ENCODE data around the gene ZNF799.
"Not testable (repeated sequence)": the region's sequence is repeated elsewhere in the genome, so short reads cannot be mapped to it uniquely, and the experiment has no call there.

ZNF799 gene

DNA sequence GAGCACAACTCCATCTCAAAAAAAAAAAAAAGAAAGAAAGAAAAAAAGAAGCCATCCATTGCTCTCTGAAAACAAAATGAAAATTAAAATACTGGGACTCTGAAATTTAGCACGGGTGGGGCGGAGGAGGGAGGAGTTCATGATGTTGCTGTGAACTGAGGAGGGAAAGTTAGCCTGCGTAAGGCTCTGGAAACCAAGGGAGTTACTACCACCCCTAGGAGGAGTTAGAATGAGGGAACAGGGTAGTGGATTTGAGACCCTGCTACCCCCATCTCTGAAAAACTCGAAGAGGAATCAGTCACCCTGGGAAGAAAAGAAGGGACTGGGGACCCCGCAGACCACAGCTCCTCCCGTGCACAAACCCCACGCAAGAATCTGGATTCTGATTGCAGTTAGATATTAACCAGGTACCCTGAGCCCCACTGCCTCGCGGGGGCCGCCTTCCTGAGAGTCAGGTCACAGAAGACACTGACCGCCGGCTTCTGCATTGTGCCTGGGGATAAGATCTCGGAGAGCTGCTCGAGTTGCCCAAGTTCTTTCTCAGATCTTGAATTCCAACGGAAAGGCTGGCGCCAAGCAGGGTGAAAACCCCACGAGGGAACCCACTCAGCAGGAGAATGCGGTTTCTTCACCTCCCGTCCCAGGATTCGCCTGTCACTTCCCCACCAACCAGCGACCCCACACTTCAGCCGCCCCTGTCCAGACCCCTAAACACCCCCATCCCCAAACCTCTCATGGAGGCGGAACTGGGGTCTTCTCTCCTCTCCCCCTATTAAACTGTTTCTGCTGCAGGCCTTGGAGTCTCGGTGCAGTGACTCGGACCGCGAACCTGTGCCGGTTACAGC, 36.5 kb downstream of the ZNF799 start:
- DNase-seq (ENCODE audit: low read depth in 2 of 2) = no peak

DNA sequence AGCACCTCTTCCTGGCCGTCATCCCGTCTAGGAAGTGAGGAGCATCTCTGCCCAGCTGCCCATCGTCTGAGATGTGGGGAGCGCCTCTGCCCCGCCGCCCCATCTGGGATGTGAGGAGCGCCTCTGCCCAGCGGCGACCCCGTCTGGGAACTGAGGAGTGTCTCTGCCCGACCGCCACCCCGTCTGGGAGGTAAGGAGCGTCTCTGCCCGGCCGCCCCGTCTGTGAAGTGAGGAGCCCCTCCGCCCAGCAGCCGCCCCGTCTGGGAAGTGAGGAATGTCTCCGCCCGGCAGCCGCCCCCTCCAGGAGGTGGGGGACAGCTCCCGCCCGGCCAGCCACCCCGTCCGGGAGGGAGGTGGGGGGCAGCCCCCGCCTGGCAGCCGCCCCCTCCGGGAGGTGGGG, 38.8 kb downstream of the ZNF799 start:
- not testable (repeated sequence) for DNase-seq (ENCODE audit: low read depth in 2 of 2)

DNA sequence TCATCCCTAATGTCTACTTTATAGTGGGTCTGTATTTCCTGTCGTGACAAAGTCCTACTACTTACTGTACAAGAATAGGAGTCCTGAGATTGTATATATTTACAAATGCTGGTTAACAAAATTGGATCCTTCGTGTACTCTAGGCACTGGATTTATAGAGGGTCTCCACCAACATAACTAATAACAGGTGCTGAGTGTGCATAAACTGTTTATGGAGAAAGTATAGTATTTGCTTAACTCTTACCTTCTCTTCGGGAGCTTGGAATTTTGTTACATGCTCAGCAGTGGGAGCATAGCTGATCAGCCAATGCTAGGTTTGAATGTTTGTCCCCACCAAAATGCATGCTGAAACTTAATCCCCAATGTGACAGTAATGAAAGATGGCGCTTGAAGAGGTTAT, 47.7 kb downstream of the ZNF799 start:
- DNase-seq (ENCODE audit: low read depth in 2 of 2) = no peak

DNA sequence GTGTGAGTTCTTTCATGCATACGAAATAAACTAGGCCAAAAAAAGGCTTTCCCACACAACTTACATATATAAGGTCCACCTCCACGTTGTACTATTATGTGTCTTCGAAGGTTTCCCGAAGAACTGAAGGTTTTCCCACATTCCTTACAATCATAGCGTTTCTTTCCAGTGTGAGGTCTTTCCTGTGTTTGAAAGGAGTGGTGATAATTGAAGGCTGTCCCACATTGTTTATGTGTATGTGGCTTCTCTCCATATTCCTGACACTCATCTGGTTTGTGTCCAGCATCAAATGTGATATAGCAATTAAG, 50.2 kb downstream of the ZNF799 start:
- DNase-seq (ENCODE audit: low read depth in 2 of 2) = no peak

DNA sequence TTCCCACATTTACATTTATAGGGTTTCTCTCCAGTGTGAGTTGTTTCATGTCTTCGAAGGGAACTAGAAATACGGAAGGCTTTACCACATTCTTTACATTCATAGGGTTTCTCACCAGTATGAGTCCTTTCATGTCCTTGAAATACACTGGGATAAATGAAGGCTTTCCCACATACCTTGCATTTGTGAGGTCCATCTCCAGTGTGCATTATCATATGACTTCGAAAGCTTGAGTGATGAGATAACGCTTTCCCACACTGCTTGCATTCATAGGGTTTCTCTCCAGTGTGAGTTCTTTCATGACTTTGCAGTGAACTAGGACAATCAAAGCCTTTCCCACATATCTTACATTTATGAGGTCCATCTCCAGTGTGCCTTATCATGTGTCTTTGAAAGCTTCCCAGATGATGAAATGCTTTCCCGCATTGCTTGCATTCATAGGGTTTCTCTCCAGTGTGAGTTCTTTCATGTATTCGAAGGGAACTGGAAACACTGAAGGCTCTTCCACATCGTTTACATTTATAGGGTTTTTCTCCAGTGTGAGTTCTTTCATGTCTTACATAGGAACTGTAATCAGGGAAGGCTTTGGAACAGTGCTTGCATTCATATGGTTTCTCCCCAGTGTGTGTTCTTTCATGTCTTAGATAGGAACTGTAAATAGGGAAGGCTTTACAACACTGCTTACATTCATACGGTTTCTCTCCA, 50.7 kb downstream of the ZNF799 start:
- DNase-seq (ENCODE audit: low read depth in 2 of 2) = no peak

DNA sequence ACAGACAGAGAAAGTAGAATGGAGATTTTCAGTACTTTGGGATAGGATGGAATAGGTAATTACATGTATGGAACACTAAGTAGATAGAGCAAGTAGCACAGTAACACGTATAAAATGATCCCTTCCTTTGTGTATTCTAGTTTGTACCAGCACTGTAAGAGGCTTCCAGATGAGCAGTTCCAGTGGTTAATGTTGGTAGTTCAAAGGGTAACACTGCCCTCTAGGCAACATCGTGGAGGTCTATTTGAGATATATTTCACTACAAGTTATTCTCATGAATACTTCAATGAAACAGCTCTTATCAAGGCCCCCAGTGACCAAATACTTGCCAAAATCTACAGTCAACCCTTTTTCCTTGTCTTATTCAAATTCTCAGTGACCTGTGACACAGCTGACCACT, 54.2 kb downstream of the ZNF799 start:
- DNase-seq (ENCODE audit: low read depth in 2 of 2) = no peak

DNA sequence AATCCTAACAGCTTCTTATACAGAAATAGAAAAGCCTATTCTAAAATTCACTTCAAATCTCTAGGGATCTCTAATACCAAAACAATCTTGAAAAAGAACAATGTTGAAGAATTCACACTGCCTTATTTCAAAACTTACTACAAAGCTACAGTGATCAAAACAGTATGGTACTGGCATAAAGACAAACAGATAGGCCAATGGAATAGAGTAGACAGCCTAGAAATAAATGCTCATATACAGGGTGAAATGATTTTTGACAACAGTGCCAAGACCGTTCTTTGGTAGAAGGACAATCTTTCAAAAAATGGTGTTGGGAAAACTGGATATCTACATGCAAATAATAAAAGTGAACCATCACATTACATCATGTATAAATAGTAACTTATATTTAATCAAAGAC, 55.9 kb downstream of the ZNF799 start:
- no peak for DNase-seq (ENCODE audit: low read depth in 2 of 2)
